ENCODE measurements around the gene SSC5D. TPM values are rescaled to one million over a fixed set of nuclear protein-coding genes. Genes with fewer than 3 reads are reported as not detected.

Gene SSC5D
- total RNA-seq, 1 experiment from 2014 or later = 0.26 TPM

GRCh38 chr19:55441692-55442321 is 46.4 kb upstream of the SSC5D start:
- peaks cover 4% of the 10 kb centered on the region for H3K36me3 Mint-ChIP-seq (ENCODE audit: insufficient read depth, unreplicated experiment)

DNA sequence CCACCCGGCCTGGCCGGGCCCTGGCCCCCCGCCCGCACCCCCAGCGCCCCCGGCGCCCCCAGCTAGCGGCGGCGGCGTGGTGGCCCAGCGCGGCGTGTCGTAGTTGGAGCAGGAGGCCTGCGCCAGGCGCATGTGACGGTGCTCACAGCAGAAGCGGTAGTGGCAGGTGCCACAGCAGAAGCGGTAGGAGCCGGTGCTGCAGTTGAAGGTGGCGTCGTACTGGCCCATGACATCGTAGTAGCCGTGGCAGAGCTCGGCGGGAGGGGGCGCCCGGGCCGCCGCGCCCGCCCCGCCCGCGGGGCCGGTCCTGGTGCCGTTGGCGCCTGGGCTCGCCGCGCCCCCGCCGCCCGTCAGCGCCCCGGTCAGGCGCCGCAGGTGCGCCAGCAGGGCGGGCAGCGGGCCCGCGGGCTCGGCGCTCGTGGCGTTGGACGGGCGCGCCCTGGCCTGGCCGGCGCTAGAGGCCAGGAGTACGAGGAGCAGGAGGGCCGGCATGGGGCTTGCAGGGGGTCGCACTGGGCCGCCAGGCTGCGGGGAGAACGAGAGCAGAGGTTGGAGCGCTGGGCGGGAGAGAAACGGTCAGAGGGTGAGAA is 45.8 kb upstream of the SSC5D start:
- BruUV-seq (replicated peaks) = no TSS peak
- intact Hi-C loops (cut with micrococcal nuclease; ENCODE audit: unreplicated experiment) = no loop called here
- H3K4me1 Mint-ChIP-seq (ENCODE audit: low read depth, unreplicated experiment) = peaks cover 13% of the 10 kb centered on the region
- peaks cover 4% of the 10 kb centered on the region for H3K36me3 Mint-ChIP-seq (ENCODE audit: insufficient read depth, unreplicated experiment)
- H3K9me3 Mint-ChIP-seq (ENCODE audit: low read depth, unreplicated experiment) = peaks cover 3% of the 10 kb centered on the region
- CTCF ChIA-PET = no interaction called here
- no peak for DNase-seq
- no peaks in the 10 kb centered on the region for H3K27me3 Mint-ChIP-seq (ENCODE audit: unreplicated experiment)
- TF ChIP-seq, protein P1, sequence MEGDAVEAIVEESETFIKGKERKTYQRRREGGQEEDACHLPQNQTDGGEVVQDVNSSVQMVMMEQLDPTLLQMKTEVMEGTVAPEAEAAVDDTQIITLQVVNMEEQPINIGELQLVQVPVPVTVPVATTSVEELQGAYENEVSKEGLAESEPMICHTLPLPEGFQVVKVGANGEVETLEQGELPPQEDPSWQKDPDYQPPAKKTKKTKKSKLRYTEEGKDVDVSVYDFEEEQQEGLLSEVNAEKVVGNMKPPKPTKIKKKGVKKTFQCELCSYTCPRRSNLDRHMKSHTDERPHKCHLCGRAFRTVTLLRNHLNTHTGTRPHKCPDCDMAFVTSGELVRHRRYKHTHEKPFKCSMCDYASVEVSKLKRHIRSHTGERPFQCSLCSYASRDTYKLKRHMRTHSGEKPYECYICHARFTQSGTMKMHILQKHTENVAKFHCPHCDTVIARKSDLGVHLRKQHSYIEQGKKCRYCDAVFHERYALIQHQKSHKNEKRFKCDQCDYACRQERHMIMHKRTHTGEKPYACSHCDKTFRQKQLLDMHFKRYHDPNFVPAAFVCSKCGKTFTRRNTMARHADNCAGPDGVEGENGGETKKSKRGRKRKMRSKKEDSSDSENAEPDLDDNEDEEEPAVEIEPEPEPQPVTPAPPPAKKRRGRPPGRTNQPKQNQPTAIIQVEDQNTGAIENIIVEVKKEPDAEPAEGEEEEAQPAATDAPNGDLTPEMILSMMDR (IDR thresholded peaks at IDR 0.05; ENCODE audit: unreplicated experiment) = no peak
- H3K4me3 Mint-ChIP-seq (ENCODE audit: low read depth, unreplicated experiment) = no peak overlapping the region
- H3K27ac Mint-ChIP-seq (ENCODE audit: unreplicated experiment) = no peak overlapping the region

More at GRCh38 chr19:55441692-55442321, 46.4 kb upstream of the SSC5D start:
- H3K4me1 Mint-ChIP-seq (ENCODE audit: low read depth, unreplicated experiment) = peaks cover 13% of the 10 kb centered on the region
- TF ChIP-seq, protein P1 (IDR thresholded peaks at IDR 0.05; ENCODE audit: unreplicated experiment) = no peak
- H3K27me3 Mint-ChIP-seq (ENCODE audit: unreplicated experiment) = no peaks in the 10 kb centered on the region
- intact Hi-C loops (cut with micrococcal nuclease; ENCODE audit: unreplicated experiment) = no loop called here
- BruUV-seq (replicated peaks) = no TSS peak
- no peak overlapping the region for H3K27ac Mint-ChIP-seq (ENCODE audit: unreplicated experiment)
- CTCF ChIA-PET = no interaction called here
- no peak overlapping the region for H3K4me3 Mint-ChIP-seq (ENCODE audit: low read depth, unreplicated experiment)
- peak; percentile 44 for DNase-seq
- peaks cover 3% of the 10 kb centered on the region for H3K9me3 Mint-ChIP-seq (ENCODE audit: low read depth, unreplicated experiment)

DNA sequence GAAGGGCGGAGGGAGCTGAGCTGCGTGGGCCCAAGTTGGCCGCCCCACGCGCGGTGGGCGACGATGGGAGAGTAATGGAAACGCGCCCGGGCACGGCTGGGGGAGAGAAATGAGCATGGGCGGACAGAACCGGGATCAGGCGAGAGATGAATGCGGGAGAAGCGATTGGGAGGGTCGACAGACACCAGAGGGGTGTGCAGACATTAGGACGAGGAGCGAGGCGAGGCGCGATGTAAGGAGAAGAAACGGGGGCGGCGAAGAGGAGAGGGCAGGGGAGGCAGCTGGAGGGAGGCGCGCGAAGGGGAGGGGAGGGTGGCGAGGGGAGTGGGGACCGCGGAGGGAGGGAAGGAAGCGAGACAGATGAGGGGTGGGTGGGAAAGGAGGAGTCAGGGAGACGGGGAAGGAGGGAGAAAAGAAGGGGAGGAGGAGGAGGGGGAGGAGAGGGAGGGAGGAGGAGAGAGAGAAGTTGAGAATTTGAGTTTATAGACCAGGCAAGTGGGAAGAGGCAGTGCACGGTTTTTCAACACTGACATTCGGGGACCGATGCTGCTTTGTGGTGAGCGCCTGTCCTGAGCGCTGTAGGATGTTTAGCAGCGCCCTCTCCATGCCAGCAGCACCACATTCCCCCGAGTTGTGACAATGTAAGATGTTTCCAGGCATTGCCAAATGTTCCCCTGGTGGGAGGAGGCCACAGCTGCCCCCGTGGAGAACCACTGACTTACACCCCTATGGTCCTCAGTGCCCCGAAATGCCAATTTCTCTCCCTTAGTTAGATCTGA is 45.0 kb upstream of the SSC5D start, which contains the start of gene SHISA7:
SHISA7 (minus strand) TSS at position 256 of the 779 bp plus-strand sequence. CDS start 437 bp downstream, outside the sequence.
- intact Hi-C loops (cut with micrococcal nuclease; ENCODE audit: unreplicated experiment) = no loop called here
- H3K36me3 Mint-ChIP-seq (ENCODE audit: insufficient read depth, unreplicated experiment) = peaks cover 4% of the 10 kb centered on the region
- DNase-seq = no peak
- H3K27me3 Mint-ChIP-seq (ENCODE audit: unreplicated experiment) = no peaks in the 10 kb centered on the region
- no TSS peak for BruUV-seq (replicated peaks)
- no peak within 1 kb of the TSS for H3K4me3 Mint-ChIP-seq (ENCODE audit: low read depth, unreplicated experiment)
- peaks cover 3% of the 10 kb centered on the region for H3K9me3 Mint-ChIP-seq (ENCODE audit: low read depth, unreplicated experiment)
- CTCF ChIA-PET = no interaction called here
- H3K4me1 Mint-ChIP-seq (ENCODE audit: low read depth, unreplicated experiment) = peaks cover 13% of the 10 kb centered on the region
- H3K27ac Mint-ChIP-seq (ENCODE audit: unreplicated experiment) = no peak within 1 kb of the TSS
- TF ChIP-seq, protein P1 (IDR thresholded peaks at IDR 0.05; ENCODE audit: unreplicated experiment) = no peak

- intact Hi-C loops (cut with micrococcal nuclease; ENCODE audit: unreplicated experiment) = no loop called here
Observed at GRCh38 chr19:55443824-55444480, 44.3 kb upstream of the SSC5D start.

More at GRCh38 chr19:55443824-55444480, 44.3 kb upstream of the SSC5D start:
- H3K4me3 Mint-ChIP-seq (ENCODE audit: low read depth, unreplicated experiment) = no peak overlapping the region
- H3K27ac Mint-ChIP-seq (ENCODE audit: unreplicated experiment) = no peak overlapping the region
- peaks cover 3% of the 10 kb centered on the region for H3K9me3 Mint-ChIP-seq (ENCODE audit: low read depth, unreplicated experiment)
- H3K36me3 Mint-ChIP-seq (ENCODE audit: insufficient read depth, unreplicated experiment) = peaks cover 4% of the 10 kb centered on the region
- no peak for DNase-seq
- H3K4me1 Mint-ChIP-seq (ENCODE audit: low read depth, unreplicated experiment) = peaks cover 13% of the 10 kb centered on the region
- TF ChIP-seq, protein P1 (IDR thresholded peaks at IDR 0.05; ENCODE audit: unreplicated experiment) = no peak
- CTCF ChIA-PET = interaction anchor here (0.6 to 1.2 kb wide), 2 partner anchors 24 to 1409 kb away, joined by 3 read pairs; no protein-coding TSS in a partner anchor
- BruUV-seq (replicated peaks) = no TSS peak
- H3K27me3 Mint-ChIP-seq (ENCODE audit: unreplicated experiment) = no peaks in the 10 kb centered on the region

Data from Calu3 (cell line).